NCI-H446 treated with DMSO at 0.1 percent for 48 hours (cell line): ENCODE measurements around the gene GAL.

Experiments used
- DNase-seq: peaks from one replicate; lab custom pipeline; 2025; lab: John Stamatoyannopoulos, UW

GAL gene

DNA sequence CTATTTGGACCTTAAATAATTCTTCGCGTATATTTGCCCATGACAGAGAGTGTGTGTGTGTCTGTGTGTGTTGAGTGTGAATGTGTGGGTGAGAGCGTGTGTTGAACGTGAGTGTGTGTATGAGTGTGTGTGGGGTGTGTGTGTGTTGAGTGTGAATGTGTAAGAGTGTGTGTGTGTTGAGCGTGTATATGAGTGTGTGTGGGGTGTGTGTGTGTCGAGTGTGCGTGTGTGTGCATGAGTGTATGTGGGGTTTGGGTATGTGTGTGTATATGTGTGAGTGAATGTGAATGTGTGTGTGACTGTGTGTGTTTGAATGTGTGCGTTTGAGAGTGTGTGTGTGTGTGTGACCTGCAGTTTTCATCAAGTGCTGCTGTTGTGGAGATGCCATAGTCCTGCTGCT, 26.8 kb downstream of the GAL start:
- DNase-seq: no peak

DNA sequence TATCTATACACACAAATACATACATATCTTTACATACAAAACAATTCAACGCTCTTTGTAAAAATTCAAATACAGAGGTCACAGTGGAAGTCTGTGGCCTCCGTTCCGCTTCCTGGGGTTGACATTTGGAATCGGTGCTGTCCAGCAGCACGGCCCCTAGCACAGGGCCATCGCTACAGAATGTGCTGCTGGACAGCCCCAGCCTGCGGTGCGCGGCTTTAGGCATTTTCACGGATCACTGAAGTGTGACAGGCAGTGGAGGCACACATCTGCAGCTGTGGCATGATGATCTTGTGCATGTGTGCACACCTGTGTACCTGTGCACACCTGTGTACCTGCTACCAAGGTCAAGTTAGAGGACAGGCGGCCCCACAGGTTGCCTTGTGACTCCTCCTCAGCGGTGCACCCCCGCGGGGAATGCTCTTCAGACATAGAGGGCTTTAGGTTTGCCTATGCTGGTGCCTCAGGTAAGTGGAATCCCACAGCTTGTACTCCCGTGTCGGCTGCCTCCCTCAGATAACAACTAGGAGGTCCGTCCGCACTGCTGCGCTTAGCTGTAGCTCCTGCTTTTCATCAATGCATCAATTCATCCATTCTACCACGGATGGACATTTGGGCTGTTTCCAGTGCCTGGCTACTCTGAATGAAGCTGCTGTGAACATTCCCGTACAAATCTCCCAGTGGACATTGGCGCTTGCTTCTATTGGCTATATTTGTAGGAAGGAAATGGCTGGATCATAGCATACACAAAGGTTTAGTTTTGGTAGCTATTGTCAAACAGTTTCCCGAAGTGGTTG, 29.9 kb downstream of the GAL start:
- no peak for DNase-seq

DNA sequence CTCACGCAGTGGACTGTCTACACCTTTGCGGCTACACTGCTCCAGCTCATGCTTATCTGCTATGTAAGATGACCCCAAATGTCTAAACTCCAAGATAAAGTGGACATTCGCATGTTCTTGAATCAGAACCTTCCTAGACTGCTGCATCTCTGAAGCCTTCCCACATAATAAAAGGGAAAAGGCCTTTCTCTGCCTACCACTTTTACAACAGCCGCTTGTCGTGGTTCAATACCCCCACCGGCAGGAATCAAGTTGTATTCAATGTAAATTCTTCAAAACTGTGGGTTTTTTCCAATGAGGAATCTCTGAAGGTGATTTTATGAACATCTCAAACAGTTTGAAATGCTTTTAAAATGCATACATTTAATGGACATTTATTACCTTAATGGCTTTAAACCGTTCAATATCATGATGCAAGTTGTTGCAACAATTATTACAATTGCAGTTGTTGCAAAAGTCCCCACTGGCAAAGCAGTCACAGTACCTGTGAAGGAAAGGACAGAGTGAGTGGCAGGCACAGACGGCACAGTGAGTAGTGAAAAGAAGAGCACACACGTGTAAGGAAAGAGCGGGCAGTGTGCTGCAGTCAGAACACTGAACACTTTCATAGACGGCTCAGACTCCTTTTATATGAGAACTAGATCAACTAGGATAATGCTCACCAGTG, 31.2 kb downstream of the GAL start:
- DNase-seq: no peak

GRCh38 chr11:68721075-68721474, 36.7 kb downstream of the GAL start:
- DNase-seq: no peak

DNA sequence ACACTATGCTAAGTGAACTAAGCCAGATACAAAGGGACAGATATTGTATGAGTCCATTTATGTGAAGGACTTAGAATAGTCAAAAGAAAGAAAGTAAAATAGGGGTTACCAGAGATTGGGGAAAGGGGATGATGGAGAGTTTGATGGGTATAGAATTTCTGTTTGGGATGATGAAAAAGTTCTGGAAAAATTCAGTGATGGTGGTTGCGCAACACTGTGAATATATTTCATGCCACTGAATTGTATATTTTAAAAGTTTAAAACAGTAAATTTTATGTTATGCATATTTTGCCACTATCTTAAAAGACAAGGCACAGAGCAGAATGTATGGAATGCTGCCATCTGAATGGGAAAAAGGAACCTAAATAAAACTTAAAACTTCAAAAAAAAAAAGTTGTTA, 37.8 kb downstream of the GAL start:
- no peak for DNase-seq

- DNase-seq: no peak
Observed at GRCh38 chr11:68724293-68724692, 39.9 kb downstream of the GAL start.

DNA sequence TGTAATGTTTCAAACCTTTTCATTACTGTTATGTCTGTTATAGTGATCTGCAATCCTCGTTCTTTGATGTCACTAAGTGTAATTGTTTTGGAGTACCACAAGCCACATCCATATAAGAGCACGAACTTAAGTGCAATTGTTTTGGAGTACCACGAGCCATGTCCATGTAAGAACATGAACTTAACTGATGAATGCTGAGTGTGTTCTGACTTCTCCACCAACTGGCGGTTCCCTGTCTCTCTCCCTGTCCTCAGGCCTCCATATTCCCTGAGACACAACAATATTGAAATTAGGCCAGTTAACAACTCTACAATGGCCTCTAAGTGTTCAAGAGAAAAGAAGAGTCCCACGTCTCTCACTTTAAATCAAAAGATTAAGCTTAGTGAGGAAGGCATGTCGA, 43.4 kb downstream of the GAL start:
- no peak for DNase-seq

GRCh38 chr11:68734111-68734510, 49.8 kb downstream of the GAL start:
- no peak for DNase-seq

DNA sequence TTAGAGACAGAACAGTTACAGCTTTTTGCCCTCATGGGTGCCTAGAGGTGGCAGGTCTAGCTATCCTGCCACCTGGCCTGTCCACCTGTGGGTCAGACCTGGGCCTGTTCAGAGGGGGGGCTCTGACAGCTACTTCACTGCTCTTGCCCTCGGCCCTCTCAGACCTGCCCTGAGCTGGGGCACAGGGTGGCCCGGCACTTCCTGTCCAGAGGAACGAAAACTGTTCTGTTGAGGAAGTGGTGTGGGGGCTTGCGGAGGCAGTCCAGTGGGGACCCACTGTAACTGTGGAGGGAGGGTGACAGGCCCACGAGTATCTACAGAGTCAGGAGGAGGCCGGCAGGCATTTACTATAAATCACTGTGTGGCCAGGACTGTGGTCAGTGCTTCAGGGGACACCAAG, 50.8 kb downstream of the GAL start:
- DNase-seq: no peak

DNA sequence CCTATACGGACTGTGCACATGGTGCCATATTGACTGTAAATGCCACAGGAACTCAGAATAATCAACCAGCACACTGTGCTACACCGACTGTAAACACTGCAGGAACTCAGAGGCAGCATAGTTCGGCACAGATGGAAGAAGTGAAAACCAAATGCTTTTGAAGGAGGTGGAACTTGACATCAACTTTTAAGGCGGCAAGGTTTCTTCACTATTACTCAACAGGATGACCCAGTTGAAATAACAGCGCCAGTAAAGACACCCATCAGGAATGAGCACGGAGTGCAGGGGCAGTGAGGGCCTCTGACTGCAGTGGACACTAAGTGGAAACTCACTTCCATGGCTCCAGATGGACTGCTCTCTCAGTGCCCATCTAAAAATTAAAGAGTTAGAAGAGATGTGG, 51.3 kb downstream of the GAL start:
- DNase-seq: no peak
